ENCODE measurements around the gene NXPH4.

NXPH4 gene

DNA sequence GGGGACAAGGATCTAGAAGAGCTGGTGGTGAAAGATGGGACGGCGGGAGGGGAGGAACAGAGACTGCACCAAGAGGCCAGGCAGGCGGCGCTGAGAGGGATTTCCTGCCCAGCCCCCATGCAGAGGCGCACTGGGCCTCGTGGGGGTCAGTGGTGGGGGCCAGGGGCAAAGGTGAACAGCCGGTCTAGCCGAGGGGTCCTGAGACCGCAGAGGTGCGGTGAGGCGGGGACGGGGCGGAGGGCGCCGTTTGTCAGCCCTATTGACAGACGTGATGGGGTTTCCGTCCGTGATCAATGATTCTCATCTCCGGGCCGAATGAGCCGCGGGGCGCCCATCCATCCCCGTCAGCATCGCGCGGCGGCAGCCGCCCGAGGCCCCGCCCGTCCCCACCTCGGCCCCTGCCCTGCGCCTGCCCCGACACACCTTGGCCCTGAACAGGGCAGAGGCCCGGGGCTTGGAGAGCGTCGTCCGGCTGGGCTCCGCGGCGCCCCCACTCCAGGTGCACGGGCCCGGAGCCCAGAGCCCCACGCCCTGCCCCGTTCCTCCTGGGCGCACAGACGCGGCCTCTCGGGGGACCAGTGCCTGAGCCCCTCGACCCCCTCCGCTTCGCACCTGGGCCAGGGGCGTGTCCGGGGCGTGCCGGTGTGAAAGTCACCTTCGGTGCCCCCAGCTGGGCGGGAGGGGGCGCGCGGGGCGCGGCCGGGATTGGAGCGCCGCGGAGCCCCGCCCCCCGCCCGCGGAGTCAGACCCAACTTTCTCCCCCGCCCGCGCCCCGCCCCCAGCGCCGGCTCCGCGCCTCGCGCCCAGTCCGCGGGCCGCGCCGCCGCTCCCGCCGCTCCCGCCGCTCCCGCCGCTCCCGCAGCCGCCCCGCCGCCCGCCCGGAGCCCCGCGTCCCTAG is at the start of gene NXPH4:
Gene NXPH4, plus strand, starts transcription at position 781 of the 898 bp plus-strand sequence. CDS start 176 bp downstream, outside the sequence.
- DNase-seq: peak; percentile 73

DNA sequence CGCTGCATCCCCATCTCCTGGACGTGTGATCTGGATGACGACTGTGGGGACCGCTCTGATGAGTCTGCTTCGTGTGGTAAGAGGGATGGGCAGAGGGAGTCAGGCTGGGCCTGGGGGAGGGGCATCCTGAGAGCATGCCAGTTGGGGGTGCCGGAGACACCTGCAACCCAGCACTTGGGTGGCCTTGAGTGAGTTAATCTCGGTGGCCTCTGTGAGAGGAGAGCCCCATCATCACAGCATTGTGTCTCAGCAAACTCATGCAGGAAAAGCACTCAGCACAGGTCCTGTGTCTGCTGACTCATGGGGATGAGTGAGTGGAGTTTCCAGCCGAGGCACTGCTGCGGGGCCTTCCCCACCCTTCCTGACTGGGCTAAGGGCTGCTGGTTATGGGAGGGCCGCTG is 49.6 kb upstream of the NXPH4 start:
- DNase-seq: peak; percentile 48

DNA sequence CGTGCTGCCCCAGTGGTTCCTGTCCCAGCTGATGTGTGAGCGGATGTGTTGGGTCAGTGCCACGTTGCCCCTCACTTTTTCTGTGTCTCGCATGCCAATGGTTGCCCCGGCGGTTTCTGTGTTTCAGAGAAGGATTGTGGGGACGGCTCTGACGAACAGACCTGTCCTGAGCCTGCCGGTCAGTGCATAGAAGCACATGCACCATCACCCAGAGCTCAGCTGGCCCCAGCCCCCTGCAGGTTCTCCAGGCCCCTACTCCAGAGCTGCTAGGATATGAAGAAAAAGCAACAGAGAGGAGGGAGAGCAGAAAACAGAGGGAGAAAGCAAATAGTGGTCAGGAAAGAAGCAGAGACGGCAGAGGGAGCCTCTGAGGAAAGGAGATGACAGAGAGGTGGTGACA is 48.5 kb upstream of the NXPH4 start:
- no peak for DNase-seq

DNA sequence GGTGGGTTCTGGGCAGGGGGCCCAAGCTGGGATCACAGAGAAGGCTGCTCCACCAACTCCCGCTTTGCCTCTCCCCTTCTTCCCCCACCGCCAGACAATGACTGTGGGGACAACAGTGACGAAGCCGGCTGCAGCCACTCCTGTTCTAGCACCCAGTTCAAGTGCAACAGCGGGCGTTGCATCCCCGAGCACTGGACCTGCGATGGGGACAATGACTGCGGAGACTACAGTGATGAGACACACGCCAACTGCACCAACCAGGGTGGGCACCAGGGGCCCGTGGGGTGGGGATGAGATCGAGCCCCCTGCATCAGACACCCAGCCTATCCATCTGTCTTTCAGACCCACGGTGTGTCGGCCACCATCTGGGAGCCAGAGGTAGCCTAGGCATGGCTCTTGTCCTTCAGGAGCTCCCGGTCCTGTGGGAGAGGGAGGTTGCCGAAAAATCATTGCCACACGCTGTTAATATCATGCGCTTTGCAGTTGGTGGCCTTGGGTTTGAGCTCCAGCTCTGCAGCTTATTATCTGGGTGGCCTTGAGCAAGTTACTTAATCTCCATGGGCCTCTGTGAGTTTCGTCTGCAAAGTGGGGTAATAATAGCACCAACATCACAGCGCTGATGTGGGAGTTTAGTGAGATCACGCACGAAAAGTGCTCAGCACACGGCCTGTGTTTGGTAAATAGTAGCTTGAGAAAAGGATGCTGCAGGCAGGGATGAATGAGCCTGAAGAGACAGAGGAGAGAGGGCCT is 47.4 kb upstream of the NXPH4 start:
- DNase-seq: no peak

DNA sequence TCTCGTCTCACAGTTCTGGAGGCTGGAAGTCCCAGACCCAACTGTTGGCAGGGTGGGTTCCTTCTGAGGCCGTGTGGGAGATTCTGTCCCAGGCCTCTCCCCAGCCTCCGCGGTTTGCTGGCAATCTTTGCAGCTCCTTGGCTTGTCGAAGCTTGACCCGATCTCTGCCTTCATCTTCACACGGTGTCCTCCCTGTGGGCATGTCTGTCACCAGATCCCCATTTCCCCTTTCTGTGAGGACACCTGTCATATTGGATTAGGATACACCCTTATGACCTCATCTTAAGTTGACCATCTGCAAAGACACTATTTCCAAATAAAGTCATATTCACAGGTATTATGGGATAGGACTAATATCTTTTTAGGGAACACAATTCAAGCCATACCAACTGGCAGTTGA is 46.6 kb upstream of the NXPH4 start:
- DNase-seq: no peak

DNA sequence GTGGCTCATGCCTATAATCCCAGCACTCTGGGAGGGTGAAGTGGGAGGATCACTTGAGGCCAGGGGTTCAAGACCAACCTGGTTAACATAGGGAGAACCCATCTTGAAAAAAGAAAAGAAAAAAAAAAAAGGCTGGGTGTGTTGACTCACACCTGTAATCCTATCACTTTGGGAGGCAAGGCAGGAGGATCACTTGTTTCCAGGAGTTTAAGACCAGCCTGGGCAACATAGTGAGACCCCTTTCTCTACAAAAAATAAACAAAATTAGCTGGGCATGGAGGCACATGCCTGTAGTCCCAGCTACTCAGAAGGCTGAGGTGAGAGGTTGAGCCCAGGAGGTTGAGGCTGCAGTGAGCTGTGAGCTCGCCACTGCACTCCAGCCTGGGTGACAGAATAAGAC is 46.2 kb upstream of the NXPH4 start:
- no peak for DNase-seq

DNA sequence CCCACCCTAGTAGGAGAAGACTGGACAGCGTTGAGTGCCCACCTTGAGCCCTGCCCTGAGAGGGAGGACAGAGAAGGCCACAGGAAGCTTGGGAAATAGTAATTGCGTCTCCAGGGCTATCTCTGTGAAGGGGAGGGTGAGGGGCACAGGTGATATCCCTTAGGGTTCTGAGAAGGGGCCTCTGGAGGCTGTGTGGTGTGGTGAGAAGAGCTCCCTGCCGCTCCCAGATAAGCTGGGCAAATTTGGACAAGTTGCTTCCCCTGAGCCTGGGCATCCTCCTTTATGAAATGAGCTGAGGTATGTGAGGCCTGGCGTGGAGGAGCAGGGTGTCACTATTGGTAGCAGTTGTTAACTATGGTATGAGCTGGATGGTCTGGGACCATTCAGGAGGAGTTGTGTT is 45.7 kb upstream of the NXPH4 start:
- DNase-seq: no peak

DNA sequence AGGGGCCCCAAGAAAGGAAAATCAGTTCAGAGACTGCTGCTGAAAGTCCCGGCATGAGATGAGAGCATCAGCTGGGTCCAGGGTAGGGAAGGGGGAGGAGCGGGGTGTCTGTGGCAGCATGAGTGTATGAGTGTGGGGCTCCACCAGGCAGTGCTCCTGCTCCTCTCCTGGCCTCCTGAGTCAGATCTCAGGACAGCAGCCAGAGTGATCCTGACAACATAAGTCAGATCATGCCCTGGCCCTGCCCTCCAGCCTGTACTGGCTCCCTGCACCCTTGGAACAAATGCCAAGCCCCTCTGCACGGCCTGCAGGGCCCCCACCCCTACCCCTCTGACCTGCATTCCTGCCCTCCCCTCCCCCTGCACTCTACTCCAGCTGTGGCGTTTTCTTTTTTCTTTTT is 44.9 kb upstream of the NXPH4 start:
- no peak for DNase-seq

DNA sequence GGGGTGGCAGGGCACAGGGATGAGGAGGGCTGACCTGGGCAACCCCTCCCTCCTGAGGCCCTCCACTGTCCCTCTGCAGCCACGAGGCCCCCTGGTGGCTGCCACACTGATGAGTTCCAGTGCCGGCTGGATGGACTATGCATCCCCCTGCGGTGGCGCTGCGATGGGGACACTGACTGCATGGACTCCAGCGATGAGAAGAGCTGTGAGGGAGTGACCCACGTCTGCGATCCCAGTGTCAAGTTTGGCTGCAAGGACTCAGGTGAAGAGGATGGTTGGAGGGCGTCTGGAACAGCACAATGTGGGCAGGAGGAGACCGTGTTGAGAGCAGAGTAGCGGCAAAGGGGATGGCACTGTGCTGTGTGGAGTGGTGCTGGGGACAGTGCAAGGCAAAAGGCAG is 43.5 kb upstream of the NXPH4 start:
- DNase-seq: peak; percentile 35

DNA sequence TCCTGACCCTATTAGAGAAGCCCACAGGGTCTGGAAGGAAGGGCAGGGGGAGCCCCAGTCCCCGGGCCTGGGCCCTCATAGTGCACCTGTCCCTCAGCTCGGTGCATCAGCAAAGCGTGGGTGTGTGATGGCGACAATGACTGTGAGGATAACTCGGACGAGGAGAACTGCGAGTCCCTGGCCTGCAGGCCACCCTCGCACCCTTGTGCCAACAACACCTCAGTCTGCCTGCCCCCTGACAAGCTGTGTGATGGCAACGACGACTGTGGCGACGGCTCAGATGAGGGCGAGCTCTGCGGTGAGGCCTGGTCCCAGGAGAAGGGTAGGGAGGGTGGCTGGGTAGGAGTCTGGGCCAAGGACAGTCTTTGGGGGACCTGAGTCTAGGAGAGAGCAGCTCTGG is 42.9 kb upstream of the NXPH4 start:
- DNase-seq: no peak

DNA sequence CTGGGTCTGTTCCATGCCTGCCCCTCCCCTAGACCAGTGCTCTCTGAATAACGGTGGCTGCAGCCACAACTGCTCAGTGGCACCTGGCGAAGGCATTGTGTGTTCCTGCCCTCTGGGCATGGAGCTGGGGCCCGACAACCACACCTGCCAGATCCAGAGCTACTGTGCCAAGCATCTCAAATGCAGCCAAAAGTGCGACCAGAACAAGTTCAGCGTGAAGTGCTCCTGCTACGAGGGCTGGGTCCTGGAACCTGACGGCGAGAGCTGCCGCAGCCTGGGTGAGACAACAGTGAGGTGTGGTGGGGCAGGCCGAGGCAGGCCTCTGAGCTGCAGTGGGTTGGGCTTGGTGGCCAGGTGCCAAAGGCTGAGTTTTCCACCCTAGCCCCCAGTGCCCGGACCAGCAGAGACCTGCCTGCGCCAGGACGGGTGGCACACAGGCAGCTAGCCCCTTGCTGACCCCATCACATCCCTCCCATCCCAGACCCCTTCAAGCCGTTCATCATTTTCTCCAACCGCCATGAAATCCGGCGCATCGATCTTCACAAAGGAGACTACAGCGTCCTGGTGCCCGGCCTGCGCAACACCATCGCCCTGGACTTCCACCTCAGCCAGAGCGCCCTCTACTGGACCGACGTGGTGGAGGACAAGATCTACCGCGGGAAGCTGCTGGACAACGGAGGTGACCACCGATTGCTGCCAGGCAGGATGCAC is 41.0 kb upstream of the NXPH4 start:
- peak; percentile 53 for DNase-seq

DNA sequence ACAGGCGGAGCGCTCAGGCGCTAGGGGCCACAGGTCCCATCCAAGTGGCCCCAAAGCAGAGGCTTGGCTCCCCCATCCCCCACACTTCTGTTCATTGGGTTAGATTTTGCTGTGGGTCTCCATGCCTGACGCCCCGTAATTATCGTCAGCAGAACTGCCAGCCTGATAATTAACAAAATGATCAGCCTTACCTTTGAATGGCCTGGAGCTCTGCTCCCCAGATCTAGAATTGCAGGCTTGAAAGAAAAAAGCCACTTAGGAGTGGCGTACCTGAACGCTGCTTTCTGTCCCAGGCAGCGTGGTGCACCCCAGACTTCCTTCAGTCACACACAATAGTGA is 40.5 kb upstream of the NXPH4 start:
- DNase-seq: no peak

DNA sequence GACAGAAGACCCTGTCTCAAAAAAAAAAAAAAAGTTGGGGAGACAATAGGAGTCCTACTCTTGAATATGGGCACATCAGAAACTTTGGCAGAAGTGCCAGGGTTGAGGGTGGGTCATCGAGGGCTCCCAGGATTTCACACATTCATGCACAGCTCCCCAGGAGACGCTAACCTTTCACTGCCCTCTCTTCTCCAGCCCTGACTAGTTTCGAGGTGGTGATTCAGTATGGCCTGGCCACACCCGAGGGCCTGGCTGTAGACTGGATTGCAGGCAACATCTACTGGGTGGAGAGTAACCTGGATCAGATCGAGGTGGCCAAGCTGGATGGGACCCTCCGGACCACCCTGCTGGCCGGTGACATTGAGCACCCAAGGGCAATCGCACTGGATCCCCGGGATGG is 39.7 kb upstream of the NXPH4 start:
- DNase-seq: no peak

DNA sequence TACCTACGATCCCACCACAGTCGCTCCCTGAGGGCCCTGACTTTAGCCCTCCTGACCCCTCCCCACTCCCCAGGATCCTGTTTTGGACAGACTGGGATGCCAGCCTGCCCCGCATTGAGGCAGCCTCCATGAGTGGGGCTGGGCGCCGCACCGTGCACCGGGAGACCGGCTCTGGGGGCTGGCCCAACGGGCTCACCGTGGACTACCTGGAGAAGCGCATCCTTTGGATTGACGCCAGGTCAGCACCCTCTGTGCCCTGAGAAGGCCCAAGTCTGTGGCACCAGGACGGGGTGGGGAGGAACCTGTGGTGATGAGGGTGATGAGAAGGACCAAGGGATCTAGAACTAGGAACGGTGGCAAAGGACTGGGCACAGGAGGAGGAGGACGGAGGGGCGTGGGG is 39.2 kb upstream of the NXPH4 start:
- DNase-seq: no peak

DNA sequence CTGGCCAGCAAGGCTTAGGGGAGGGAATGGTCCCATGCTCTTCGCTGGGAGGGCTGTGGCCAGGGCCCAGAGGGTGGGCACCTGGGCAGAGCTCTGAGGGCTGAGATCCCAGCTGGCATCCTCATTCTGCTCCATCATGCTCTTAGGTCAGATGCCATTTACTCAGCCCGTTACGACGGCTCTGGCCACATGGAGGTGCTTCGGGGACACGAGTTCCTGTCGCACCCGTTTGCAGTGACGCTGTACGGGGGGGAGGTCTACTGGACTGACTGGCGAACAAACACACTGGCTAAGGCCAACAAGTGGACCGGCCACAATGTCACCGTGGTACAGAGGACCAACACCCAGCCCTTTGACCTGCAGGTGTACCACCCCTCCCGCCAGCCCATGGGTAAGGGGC is 38.4 kb upstream of the NXPH4 start:
- DNase-seq: no peak

DNA sequence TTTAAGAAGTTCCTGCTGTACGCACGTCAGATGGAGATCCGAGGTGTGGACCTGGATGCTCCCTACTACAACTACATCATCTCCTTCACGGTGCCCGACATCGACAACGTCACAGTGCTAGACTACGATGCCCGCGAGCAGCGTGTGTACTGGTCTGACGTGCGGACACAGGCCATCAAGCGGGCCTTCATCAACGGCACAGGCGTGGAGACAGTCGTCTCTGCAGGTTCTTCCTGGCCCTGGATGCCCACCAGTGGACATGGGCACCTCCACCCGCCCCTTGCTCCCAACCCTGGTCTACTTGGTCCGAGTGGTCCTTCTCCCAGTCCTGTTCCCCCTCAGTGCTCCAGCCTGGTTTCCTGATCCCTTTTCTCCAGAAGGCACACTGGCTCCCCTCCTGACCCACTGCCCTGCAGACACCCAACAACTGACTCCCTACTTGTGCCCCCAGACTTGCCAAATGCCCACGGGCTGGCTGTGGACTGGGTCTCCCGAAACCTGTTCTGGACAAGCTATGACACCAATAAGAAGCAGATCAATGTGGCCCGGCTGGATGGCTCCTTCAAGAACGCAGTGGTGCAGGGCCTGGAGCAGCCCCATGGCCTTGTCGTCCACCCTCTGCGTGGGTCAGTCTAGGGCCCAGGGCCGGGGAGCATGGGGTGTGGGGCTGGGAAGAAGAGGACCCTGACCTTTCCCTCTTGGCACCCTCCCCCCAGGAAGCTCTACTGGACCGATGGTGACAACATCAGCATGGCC is 37.1 kb upstream of the NXPH4 start:
- DNase-seq: no peak

DNA sequence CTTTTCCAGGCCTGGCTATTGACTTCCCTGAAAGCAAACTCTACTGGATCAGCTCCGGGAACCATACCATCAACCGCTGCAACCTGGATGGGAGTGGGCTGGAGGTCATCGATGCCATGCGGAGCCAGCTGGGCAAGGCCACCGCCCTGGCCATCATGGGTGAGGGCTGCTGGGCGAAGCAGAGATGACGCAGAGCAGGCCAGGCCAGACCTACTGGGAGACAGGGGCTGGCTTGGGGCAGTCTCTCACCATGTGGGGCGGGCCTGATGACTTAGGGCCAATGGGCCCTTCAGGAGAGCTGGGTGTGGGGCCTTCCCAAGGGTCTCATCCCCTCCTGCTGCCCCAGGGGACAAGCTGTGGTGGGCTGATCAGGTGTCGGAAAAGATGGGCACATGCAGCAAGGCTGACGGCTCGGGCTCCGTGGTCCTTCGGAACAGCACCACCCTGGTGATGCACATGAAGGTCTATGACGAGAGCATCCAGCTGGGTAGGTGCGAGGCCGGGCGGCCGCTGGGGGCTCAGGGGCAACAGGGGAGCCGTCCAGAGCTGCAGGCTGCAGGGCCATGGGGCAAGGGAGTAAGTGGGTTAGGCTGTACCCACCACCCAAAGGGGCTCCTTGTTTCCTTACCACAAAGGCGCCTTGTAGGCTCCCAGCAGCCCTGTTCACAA is 36.1 kb upstream of the NXPH4 start:
- DNase-seq: no peak

DNA sequence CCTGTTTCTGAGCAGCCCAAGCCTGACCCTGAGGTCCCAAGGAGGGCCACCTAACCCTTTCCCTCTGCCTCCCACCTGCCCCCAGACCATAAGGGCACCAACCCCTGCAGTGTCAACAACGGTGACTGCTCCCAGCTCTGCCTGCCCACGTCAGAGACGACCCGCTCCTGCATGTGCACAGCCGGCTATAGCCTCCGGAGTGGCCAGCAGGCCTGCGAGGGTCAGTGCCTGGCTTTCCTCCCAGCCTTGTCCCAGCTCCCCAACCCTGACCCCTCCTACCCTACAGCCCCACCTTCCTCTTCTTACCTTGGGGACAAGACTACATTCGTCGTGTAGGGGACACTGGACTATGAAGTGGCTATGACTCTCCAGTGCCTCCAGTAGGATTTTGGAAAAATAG is 35.5 kb upstream of the NXPH4 start:
- no peak for DNase-seq

DNA sequence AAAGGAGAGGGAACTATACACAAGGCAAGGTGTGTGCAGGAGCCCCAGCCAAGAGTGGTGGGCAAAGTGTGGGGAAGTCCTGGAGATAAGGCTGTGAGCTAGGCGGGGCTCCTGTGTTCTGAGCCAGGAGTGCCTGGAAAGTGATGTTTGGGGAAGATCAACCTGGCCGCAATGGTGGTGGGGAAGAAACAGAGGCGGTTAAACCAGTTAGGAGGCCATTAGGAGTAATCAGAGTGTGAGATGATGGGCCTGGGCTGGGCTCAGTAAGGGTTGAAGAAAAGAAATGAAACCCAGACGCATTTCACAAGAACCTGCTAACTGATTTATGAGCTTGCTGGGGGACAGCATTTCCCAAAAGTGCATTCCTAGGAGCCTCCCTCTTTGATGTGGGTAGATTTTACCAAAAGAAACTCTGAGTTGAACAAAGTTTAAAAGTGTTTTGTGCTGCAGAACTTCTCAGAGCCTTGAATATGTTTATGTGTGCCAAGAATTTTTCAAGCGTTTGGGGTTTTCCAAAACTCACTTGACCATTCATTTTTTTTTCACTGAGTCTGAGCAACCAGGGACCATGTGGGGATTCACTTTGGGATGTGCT is 34.9 kb upstream of the NXPH4 start:
- DNase-seq: no peak

DNA sequence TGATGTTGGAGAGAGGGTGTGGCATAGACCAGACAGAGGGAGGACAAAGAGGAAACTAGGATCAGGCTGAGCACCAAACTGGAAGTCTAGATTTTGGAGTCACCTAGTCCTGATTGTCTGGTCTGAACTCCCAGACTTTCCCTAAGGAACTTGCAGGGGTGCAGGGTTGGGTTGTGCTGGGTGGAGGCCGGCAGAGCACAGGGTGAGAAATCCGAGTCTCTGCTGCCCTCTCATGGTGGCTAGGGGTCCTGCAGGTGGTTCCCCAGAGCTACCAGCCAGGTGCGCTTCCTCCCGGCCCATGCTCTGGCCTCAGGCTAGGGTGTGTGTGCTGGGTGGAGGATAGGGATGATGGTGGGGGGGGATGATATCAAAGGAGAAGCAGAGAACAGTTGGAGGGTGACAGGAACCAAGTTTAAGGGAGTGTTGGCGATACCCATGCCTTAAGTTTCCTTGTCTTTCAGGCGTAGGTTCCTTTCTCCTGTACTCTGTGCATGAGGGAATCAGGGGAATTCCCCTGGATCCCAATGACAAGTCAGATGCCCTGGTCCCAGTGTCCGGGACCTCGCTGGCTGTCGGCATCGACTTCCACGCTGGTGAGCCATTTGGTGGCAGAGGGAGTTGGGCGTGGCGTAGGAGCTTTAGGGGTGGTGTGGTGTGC is 33.5 kb upstream of the NXPH4 start:
- DNase-seq: peak; percentile 83

DNA sequence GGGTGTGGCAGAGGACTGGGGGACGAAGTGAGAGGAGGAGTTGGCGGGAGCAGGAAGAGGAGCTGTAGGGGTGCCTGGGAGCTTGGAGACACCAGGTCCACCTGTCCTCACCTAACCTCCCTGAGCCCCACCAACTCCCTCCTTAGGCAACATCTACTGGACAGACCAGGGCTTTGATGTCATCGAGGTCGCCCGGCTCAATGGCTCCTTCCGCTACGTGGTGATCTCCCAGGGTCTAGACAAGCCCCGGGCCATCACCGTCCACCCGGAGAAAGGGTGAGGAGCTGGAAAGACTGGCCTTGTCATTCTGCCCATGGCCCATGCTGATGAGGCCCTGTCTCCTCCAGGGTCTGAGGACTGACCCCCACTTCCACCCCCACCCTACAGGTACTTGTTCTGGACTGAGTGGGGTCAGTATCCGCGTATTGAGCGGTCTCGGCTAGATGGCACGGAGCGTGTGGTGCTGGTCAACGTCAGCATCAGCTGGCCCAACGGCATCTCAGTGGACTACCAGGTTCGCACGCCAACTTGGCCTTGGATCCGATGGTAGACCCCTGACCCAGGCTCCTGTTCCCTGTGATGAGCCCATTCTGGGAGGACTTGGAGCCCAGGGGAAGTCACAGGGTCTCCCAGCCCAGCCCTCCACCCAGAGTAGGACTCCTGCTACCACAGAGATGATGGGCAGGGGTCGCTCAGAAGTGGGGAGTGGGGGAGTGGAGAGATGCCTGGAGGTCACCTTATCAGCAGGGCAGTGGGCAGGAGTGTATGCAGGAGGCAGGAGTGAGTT is 32.5 kb upstream of the NXPH4 start:
- no peak for DNase-seq
